Stimulated activated CD8-positive, alpha-beta memory T cell treated with anti-CD3 and anti-CD28 coated beads, Interleukin-4, amount 100 ng/mL, for 48 hours (primary cell): Measurements from ENCODE around the gene MICAL3.
"Not testable (repeated sequence)": the region's sequence is repeated elsewhere in the genome, so short reads cannot be mapped to it uniquely, and the experiment has no call there.

Experiments used
- DNase-seq: peaks from one replicate; pipeline ENCODE4 v3.0.0-alpha.2; 2020

The MICAL3 gene

GRCh38 chr22:17949642-17950473, 74.5 kb downstream of the MICAL3 start:
- no peak for DNase-seq

GRCh38 chr22:17948101-17948500, 76.3 kb downstream of the MICAL3 start:
- no peak for DNase-seq

GRCh38 chr22:17946662-17947367, 77.5 kb downstream of the MICAL3 start:
- DNase-seq = no peak

- no peak for DNase-seq
Measured at GRCh38 chr22:17945888-17946648, 78.3 kb downstream of the MICAL3 start.

GRCh38 chr22:17945156-17945887, 79.0 kb downstream of the MICAL3 start:
- no peak for DNase-seq

- no peak for DNase-seq
Measured at GRCh38 chr22:17944256-17944655, 80.1 kb downstream of the MICAL3 start.

GRCh38 chr22:17943533-17944249, 80.7 kb downstream of the MICAL3 start:
- no peak for DNase-seq

GRCh38 chr22:17942721-17943120, 81.6 kb downstream of the MICAL3 start:
- DNase-seq = no peak

GRCh38 chr22:17941471-17942406, 82.6 kb downstream of the MICAL3 start:
- DNase-seq = no peak

GRCh38 chr22:17939579-17939978, 84.8 kb downstream of the MICAL3 start:
- no peak for DNase-seq

GRCh38 chr22:17939011-17939410, 85.3 kb downstream of the MICAL3 start:
- DNase-seq = no peak

GRCh38 chr22:17938484-17938924, 85.9 kb downstream of the MICAL3 start:
- DNase-seq = no peak

GRCh38 chr22:17932457-17932856, 91.9 kb downstream of the MICAL3 start:
- not testable (repeated sequence) for DNase-seq

GRCh38 chr22:17931400-17931825, 92.9 kb downstream of the MICAL3 start:
- no peak for DNase-seq

- DNase-seq = no peak
Measured at GRCh38 chr22:17930455-17931313, 93.7 kb downstream of the MICAL3 start.

- DNase-seq = no peak
Measured at GRCh38 chr22:17929909-17930308, 94.5 kb downstream of the MICAL3 start.

GRCh38 chr22:17928391-17928790, 96.0 kb downstream of the MICAL3 start:
- no peak for DNase-seq

GRCh38 chr22:17927062-17927461, 97.3 kb downstream of the MICAL3 start:
- no peak for DNase-seq

GRCh38 chr22:17926516-17926915, 97.8 kb downstream of the MICAL3 start:
- no peak for DNase-seq

- DNase-seq = no peak
Measured at GRCh38 chr22:17925431-17925841, 98.9 kb downstream of the MICAL3 start.
